HG02610 (cell line): ENCODE data around the gene TBL1XR1.
"Not testable (repeated sequence)": the region's sequence is repeated elsewhere in the genome, so short reads cannot be mapped to it uniquely, and the experiment has no call there.

Experiments used
- ATAC-seq: cut with Tn5 transposase; IDR thresholded peaks from one replicate; pipeline ENCODE4 v1.9.1; 2021; ENCODE audit warnings: mild to moderate bottlenecking, moderate library complexity; ENCODE audit not compliant: unreplicated experiment

The TBL1XR1 gene

DNA sequence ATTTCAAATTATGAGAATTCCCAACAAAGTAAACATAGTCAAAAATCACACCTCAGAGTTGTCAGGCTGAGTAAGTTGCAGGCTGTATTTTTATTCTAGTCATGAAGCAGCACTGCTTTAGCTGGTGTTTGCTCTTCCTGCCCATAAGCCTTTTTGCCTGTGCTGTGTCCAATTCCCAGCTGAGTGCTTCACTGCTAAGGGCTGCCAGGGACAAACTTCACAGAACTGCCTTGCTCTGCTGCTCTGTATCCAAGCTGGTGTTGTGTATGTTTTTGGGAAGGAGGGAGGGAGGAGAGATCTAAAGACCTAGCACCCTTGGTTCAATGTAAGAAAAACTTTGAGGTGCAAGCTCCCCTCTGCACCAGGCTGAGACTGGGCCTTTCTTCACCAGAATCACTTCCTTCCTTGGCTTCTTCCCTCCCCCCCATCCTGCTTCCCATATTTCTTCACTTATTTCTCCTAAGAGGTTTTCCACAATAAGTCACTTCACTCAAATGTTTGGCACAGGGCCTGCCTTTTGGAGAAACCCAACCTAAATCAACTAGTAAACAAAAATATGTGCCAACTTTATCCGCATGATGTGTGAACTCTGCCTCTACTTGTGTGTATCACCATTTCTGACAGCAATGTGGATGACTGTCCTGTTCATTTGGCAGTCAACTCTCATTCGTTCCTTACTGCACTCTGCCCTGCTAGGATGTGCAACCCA lies 156.1 kb downstream of the TBL1XR1 start:
- ATAC-seq, result no peak

DNA sequence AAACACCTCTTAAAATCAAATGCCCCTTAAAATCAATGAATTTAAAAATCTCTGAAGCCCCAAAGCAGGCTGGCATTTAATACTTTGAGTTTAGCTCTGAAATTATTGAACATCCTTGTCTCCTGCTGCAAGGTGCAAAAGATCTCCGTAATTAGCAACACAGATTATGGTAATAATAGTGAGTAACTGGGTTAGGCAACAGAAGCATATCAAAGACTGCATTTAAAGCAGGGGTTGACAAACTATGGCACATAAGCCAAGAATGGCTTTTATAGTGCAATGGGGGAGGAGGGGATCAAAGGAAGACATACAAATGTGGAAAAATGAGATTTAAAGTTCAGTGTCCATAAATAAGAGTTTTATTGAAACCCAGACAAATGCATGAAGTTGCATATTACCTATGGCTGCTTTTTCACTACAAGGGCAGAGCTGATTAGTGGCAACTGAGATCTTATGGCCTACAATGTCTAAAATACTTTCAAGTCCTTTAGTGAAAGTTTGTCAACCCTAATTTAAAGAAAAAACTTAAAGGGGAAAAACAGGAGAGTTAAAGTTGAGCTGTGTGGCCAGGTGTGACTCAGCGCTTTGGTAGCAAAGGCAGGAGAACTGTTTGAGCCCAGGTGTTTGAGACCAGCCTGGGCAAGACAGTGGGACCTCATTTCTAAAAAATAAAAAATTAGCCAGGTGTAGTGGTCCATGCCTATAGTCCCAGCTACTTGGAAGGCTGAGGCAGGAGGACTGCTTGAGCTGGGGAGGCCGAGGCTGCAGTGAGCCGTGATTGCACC lies 157.6 kb downstream of the TBL1XR1 start:
- no peak for ATAC-seq

DNA sequence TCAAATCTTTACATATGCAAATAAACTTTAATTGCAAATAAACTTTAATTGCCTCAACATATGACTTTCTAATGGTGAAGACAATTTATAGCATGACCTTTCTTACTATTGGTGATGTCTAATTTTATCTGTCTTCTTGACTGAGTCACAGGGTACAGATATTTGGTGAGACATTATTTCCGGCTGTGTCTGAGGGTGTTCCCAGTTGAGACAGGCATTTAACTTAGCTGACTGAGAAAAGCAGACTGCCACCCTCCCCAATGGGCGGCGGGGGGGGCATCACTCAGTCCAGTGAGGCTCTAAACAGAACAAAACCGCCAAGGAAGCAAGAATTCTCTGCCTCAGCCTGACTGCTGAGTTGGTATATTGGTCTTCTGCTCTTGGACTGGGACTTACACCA lies 160.0 kb downstream of the TBL1XR1 start:
- no peak for ATAC-seq

DNA sequence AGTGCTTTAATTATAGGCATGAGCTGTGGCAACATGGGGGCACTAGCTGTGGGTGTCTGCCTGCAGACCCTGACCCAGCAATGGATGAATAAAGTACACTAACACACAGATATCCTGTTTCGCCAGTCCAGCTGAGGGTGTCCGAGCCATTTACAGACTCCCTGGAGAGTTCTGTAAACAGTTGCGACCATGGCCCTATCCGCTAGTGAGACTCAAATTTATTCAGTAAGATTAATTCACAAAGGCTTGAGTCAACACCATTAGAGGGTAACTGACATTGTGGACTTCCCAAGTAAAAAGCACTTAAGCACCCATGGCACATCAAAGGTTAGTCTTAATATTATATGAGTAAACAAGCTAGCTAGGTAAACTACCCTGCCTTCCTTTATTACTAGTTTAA lies 161.6 kb downstream of the TBL1XR1 start:
- no peak for ATAC-seq

DNA sequence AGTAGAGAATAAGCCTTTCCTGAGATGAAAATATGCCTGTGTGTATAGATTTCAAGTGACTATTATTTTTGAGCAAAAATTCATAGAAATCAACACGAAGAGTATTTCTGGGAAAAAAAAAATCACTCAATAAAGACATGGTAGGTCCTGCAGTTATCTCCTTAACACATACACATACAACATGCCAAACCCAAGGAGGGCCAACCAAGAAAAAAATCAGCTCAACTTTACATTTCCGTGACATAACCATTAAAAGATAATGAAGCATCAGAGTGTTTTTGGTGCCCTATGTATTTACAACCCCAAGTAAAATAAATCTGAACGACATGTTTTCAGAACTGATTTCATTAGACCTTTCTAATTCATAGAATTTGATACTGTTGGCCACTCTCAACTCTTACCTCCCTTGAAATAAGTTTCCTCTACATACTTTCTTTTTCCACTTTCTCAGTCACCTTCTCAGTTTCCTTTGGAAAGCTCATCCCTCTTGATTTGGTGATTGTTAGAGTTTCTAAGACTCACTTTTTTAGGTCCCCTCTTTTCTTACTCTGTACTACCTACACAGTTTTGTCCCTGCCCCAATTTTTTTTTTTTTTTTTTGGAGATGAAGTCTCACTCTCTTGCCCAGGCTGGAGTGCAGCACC lies 162.3 kb downstream of the TBL1XR1 start:
- ATAC-seq, result no peak

DNA sequence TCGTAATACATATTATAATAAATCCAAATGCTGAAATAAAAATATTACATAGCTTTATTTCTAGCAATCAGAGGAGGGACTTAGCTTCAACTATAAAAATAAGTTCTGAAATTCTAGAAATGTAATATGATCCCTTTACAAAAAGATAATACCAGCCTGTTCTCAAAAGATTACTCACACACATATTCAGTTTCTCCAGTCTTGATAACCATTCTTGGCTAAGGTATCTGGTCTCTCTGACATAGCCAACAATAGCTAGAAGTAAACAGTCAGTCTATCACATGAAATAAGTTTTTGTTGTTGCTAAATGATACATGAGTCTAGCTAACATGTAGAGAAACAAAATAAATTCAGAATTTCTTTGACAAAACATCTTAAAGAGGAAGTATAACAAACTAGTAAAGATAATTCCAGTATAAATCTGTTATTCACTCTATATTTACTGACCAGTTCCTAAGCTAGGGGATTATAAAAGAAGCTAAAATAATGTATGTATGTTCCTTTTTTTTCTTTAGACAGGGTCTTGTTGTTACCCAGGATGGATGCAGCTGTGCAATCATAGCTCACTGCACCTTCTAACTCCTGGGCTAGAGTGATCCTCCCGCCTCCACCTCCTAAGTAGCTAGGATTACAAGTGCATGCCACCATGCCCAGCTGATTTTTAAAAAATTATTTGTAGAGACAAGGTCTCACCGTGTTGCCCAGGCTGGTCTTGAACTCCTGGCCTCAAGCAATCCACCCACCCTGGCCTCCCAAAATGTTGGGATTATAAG lies 170.6 kb downstream of the TBL1XR1 start:
- ATAC-seq, result no peak

DNA sequence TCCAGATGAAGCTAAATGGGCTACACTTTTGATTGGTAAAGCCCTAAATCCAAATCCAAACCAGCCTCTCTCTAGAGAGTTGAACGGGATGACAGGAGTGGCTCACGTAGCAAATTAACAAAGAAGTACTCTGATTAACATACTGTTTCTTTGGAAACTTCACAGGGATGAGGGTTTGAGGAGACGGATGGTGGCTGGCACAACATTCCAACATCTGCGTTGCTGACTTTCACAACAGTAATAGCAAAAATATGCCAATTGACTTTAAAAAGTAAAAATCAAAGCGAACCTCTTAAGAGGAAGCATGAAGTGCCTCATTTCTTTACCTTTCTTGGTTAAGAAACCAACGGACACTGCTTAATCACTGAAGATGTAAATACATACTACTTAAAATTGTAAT lies 181.4 kb downstream of the TBL1XR1 start:
- ATAC-seq, result no peak

DNA sequence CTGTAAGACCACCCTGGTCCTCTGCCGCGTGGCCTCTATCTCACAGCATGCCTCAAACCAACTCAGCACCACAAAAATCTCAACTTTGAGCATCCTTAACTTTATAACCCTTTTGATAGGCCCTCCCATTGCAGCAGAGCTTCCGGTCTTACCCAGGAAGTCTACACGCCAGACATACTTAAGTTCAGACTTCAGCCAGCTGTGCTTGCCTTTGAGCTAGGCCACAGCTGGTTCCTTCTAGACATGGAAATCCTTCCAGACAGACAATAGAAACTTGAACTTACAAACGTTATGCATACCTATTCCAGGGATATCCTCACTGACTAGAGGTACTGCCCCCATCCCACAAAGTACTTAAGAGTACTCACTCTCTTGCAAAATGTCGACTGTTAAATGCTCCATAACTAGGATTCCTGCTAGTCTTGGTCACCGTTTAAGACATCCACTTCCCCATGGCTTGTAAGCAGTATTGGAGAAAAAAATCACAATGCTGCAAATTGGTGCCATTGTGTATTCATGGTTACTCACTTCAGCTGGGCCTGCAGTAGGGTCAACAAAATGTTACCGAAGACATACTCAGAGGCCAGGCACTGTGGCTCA lies 183.5 kb downstream of the TBL1XR1 start:
- ATAC-seq, result no peak

DNA sequence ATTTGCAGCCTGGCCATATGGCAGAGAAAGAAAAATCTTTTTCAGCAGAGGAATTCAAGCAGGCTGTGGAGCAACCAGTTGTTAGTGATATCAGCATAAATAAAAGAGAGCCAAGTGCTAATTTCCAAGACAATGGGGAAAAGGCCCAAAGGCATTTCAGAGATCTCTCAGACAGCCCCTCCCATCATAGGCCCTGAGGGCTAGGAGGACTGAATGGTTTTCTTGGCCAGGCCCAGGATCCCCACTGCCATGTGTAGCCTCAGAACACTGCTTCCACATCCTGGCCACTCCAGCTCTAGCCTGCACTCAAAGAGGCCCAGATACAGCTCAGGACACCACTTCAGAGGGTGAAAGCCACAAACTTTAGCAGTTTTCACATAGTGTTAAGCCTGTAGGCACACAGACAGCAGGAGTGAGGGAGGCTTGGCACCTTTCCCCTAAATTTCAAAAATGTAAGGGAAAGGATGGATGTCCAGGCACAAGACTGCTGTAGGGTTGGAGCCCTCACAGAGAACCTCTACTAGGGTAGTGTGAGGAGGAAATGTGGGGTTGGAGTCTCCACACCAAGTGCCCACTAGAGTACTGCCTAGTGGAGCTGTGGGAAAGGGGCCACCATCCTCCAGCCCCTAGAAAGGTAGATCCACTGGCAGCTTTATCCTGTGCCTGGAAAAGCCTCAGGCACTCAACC lies 191.4 kb downstream of the TBL1XR1 start:
- ATAC-seq, result no peak

DNA sequence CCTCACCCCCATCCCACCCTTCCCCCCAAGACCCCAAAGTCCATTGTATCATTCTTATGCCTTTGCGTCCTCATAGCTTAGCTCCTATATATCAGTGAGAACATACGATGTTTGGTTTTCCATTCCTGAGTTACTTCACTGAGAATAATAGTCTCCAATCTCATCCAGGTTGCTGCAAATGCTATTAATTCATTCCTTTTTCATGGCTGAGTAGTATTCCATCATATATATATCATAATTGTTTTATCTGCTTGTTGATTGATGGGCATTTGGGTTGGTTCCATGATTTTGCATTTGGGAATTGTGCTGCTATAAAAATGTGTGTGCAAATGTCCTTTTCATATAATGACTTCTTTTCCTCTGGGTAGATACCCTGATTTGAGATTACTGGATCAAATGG lies 197.1 kb downstream of the TBL1XR1 start:
- not testable (repeated sequence) for ATAC-seq

DNA sequence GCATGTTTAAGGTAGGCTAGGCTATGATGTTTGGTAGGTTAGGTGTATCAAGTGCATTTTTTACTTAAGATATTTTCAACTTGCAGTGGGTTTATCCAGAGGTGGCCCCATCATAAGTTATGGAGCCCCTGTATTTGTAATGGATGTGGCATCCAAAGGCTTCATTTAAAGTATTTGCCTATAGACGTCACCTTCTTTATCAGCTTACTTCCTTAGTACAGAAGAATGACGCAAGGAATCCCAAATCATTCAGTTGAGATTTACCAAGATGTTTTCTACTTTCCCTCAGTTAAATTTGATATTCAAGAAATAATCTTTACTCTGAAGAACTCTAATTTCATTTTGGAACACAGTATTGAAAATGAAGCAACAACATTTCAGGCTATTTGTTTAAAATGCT lies 201.3 kb downstream of the TBL1XR1 start:
- no peak for ATAC-seq

DNA sequence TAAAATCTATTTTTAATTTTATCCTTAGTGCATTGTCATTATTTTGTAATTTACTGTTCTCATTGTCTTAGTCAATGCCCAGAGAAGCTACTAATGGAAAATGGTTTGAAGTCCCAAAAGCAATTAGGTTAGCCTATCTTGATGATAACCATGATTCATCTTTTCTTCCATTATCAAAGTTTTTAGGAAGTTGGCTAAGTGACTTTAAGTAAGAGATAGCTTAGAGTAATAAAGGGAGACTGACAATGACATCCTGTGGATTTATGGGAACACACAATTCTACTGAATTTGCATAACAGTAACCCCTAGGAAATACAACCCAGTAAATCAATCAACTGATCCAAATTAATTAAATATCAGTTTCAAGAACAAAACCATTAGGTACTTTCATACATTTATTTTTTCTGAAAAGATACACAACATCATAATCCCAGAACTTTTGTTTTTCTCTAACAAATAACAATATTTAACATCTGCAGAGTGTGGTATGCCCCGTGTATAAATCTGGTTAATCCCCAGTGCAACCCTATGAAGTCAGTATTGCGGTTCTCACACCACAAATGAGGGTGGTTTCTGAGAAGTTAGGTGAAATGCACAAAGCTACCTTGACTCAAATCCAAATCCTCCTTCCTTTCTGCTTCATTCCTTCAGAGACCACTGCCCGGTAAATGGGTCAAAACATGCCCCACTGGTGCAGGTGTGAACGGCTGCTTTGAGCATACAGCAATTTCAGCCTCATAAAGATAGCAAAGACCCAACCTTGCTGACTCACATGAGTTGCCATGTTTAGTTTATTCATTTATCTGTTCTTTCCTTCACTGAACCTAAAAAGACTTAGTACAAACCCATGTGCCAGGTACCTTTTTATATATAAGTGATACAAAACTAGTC lies 202.1 kb downstream of the TBL1XR1 start:
- no peak for ATAC-seq

DNA sequence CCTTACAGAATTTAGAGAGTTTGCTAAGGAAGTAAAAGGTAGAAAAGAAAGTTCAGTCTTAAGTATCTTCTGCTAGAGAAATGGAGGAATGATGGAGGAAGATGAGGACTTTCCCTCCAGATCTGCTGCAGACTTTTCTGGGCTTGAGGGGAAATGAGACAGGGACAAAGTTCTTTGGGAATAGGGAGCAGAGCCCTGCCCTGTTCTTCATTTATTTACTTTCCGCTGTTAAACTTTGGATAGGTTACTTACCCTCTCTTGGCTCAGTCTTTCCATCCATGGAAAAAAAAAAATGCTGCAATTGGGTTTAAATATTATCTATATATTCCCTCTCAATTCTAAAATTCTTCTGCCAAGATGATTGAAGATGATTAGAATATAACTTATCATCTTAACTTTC lies 202.9 kb downstream of the TBL1XR1 start:
- no peak for ATAC-seq

DNA sequence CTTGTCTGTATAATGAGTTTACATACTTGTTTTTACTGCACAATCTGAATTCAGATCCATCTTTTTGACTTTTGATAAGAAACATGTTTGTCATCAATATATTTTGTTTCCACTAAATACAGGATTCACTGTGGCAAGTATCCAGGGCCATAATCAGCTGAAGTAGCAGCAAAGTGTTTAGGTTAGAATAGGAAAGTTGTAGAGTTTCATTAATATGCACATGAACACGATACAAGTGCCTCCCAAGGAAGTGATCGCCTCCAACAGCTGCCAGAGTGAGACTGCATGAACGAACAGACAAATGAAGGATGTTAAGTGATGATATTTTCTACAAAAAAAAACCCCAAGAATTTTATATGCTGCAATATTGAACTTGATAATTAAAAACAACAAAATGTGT lies 204.3 kb downstream of the TBL1XR1 start:
- no peak for ATAC-seq

DNA sequence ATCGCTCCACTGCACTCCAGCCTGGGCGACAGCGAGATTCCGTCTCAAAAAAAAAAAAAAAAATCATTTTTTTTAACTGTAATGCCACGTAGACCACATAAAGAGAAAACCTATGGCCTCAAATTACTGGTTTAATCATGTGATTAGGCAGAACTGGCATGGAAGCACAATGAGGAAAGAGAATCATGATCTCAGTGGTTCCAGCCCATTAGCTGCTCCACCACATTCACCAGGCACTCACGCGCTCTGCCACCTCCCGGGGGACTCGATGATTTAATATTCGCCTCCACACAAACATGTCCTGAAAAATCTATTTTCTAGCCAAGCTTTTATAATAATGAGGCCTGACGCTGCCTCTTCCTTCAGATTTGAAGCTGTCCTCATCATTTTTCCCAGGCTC lies 204.7 kb downstream of the TBL1XR1 start:
- no peak for ATAC-seq

DNA sequence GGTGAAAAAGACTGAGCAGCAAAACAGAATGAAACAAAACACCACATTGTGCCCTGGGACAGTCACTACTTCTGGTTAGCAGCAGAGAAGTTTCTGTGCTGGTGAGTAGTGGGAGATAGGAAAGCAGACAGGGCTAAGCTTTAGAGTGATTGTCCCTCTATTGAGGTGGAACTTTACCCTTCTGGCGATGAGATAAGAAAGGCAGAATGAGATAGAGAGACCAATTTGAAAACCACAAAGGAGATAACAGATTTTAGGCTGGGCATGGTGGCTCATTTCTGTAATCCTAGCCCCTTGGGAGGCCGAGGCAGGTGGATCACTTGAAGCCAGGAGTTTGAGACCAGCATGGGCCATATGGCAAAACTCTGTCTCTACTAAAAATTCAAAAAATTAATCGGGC lies 208.5 kb downstream of the TBL1XR1 start:
- ATAC-seq, result no peak

DNA sequence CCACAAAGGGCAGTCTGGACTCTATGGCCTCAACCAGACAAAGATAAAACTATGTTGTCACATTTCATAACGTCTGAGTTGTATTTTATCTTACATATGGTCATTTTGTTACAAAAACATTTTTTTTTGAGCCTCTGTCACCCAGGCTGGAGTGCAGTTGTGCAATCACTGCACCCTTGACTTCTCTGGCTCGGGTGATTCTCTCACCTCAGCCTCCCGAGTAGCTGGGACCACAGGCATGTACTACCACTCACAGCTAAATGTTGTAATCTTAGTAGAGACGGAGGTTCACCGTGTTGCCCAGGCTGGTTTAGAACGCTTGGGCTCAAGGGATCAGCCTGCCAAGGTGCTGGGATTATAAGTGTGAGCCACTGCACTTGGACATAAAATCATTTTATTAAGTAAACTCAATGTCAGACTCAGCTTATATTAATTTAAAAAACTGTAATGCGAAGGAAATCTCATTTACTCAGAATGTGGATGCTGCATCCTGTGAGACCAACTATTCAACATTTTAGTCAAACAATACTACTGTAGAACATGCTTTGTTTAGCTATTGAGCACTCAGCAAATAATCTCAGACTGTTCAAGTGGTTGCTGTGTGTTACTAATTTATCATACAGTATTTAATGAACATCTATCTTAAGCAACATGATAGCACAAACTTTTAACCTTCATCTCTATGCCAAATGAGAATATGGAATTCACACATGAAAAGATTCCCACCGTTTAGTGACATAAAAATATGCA lies 209.2 kb downstream of the TBL1XR1 start:
- ATAC-seq, result no peak

DNA sequence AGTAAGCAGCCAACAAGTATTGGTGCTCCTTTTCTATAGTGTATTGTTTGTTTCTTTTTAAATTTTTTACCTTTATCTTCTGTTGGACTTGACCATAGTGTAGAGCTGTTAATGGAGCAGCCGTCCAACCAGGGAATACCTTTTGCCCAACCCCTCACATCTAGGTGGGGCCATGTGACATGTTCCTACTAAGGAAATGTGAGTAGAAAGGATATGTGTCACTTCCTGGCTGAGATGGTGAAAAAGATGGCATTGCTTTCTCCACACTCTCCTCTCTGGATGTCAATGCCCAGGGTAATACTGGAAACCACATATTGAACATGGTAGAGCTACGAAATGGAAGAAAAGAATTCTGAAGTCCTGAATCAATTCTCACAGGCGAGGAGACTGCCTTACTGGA lies 218.8 kb downstream of the TBL1XR1 start:
- ATAC-seq, result no peak

DNA sequence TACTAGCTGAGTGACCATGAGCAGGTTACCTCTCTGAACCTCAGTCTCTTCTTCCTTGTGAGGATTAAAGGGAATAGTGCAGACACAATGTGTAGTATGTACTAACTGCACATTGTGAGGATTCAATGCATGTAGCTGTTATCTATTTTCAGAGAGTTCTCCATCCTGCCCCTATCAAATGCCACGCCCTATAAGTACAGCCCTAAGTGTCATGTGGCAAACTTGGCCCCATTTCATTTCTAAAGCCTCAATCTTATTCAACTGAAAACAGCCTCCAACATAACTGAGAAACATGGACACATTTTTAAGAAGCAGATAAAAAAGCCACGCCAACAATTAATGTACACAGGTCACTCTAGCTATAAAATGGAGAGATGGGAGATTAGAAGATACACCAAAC lies 220.0 kb downstream of the TBL1XR1 start:
- no peak for ATAC-seq
